HG03457 (cell line): Measurements from ENCODE around the gene TTC22.

Experiments used
- ATAC-seq: cut with Tn5 transposase; IDR thresholded peaks from one replicate; pipeline ENCODE4 v1.9.1; 2021; ENCODE audit warnings: moderate number of reproducible peaks; ENCODE audit not compliant: unreplicated experiment

TTC22 gene

DNA sequence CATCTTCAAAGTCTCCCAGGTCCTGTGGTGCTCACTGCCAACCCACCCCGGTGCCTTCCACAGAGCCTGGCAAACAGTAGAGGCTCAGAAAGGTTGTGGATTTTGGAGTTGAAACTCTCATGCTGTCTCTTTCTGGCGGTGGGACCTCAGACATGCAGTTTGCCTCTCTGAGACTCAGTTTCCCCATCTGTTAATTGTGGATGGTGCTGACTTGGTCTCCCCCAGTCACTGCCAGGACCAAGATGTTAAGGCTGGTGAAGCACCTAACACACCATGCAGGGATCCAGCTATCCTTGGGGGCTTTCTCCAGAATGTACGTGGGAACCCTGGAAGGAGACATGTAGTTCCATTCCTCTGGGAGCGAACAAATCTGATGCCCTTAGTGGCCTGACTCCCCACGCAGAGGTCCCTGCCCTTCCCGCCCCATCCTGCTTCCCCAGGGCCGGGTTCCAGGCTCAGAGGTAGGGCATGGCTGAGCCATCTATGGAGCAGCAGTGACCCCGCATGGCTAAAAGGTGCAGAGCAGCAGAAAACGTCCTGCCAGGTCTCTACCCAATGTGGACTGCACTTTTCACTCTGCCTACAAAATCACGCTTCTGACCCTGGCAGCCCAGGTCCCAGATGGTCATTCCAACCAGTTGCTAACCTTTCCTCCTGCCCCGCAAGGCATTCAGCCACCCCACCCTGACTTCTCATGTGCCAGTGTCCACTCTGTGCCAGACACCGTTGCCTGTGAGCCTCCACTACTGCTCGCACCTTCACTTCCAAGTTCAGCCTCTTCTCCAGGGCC, 9.2 kb upstream of the TTC22 start:
- ATAC-seq = no peak

DNA sequence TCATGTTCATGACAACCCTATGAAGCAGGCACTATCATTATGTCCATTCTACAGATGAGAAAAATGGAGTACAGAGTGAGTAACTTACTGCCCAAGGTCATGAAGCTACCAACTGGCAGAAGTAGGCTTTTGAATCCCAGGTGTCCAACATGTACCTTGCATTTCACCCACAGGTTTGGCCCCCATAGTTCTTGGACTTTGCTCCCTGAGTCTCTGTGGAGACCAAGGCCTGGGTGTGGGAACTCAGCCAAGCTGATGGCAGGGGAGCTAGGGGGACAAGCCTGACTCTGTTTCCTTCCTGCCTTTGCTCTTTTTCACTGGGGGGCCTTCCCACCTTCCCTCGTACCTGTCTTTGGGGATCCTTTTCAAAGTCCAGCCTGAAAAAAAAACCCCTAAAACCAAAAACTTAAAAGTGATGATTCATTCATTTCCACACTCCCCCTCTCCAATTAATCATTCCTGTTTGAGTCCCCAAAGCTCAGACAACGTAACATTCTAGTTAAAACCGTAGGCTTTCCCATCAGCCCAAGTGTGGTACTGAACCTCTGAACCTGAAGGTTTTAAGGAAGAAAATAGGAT, 8.5 kb upstream of the TTC22 start:
- ATAC-seq = no peak

DNA sequence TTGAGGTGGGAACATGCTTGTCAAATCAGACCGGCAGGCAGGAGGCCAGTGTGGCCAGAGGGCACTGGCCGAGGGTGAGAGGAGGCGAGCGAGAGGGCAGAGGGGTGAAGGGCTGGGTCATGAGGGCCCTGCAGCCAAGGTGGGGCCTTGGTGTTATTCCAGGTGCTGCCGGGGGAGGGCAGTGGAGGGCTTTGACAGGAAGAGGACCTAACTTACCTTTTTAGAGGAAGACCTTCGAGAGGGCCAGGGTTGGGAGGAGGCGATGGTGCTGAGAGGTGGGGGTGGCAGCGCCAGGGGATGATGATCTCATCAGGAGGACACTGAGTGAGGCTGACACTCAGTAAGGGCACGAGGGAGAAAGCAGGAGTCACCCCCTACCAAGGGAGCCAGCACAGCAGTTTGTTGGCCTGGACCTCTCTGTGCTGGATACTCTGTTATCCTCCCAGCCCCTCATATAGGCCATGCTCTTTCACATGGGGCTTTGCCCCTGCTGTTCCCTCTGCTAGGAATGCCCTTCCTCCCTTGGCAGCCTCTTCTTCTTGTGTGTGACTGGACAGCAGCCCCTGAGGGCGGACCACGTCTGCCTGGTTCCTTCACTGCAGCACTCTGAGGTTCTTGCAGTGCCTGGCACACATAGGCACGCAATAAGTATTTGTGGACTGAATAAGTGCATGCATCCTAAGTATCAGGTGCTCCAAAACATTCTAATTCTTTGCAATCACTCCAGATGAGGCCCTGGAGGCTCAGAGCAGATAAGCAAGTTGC, 7.5 kb upstream of the TTC22 start:
- no peak for ATAC-seq

DNA sequence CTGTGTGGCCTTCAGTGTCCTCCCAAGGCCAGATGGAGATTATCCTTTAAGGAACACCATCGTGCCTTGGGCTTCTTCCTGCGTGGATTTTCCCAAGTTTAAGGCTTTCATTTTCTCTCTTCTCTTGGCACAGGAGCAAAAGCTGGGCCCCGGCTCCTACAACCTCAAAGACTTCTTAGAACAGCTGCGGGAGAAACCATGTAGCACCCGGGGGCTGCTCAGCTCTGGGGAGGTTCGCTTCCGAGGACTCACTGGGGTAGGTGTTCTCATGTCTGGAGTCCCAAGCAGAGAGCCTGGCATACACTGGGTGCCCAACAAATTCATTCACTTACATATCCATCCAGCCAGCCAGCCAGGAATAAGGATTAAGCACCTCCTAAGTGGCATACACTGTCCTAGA, 6.6 kb upstream of the TTC22 start:
- ATAC-seq = no peak

DNA sequence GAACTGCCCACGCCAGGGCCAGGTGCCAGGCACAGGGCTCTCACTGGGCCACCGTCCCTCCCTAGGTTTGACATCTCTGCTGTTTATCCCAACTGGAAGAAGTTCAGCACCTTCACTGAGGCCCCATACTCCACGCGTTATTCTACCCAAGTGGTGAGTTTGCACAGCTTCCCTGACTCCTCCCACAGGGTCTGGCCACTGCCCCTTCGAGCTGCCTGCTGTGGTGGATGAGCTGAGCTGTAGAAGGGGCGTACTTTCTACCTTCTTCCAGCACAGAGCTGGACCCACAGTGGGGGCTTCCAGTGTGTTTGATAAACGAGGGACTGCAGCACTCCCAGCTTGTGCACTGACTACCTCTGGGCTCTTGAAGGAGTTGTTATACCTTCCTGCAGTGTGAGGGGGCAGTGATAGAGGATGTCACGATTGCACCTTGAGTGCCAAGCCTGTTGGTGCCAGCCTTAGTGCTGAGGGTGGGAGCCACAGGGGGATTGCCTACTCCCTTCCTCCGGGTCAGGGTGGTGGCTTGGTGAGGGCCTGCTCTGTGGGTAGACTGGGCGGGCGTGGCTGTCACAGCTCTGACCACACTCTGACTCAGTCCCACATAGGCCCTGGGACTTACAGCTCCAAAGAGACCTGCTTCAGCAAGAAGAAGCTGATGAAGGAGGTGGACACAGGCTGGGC, 5.9 kb upstream of the TTC22 start:
- ATAC-seq = no peak

DNA sequence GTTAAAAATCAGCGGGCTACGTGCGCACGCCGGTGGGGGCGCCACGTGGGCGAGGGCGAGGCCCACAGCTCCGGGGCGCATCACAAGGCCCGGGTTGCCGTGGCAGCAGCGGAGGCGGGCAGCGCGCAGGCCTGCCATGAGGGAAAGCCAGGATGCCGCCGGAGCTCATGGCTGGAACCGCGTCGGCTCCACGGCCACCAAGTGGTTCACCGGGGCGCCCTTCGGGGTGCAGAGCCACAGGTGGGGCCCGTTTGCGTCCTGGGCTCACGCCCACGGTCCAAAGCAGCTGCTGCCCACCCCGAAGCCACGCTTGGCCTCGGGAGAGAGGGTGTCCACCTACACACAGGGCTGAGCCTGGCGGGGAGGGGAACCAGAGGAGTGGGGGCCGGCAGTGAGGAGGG, 4.9 kb upstream of the TTC22 start:
- ATAC-seq = no peak

DNA sequence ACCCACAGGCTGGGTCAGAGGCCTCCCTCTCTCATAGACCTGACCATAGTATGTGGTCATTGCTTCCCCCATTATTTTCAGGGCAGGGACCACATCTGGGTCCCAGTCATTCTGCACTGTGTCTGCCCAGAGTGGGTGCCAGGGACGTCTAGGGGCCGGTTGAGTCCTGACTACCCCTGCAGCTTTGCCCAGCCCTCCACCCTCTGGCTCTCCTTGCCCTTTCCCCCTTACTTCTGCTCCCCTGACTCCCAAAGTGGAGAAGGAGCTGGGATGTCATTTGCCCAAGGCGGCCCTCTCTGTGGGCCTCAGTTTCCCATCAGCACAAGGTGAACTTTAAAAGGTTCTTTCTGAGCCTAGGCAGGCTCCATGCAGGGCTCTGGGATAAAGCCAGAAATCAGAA, 4.3 kb upstream of the TTC22 start:
- no peak for ATAC-seq

DNA sequence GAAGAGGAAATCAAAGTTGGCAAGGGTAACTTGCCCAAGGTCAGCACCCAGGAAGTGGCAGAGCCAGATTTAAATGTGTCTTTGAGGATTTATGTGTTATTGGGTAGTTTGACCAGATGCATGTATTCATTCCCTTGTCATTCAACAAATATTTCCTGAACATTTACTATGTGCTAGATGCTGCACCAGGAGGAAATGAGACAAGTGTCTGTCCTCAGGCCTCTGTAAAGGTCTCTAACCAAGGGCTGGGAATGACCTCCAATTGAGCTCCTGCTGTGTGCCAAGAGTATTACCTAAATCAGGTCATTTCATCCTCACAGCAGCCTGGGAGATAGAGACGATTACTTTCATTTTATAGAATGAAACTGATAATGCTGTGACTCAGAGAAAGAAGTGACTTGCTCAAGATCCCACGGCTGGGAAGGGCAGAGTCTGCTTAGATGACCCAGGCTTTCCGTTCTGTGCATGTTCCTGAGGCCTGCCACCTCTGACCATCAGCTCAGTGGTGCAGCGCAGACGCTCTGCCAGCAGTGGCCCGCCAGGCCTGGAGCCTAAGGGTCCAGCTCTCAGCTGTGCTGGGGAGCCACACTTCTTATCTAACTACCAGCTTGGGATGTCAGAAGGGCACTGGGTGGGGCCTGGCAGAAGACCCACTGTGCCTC, 3.5 kb upstream of the TTC22 start:
- no peak for ATAC-seq

DNA sequence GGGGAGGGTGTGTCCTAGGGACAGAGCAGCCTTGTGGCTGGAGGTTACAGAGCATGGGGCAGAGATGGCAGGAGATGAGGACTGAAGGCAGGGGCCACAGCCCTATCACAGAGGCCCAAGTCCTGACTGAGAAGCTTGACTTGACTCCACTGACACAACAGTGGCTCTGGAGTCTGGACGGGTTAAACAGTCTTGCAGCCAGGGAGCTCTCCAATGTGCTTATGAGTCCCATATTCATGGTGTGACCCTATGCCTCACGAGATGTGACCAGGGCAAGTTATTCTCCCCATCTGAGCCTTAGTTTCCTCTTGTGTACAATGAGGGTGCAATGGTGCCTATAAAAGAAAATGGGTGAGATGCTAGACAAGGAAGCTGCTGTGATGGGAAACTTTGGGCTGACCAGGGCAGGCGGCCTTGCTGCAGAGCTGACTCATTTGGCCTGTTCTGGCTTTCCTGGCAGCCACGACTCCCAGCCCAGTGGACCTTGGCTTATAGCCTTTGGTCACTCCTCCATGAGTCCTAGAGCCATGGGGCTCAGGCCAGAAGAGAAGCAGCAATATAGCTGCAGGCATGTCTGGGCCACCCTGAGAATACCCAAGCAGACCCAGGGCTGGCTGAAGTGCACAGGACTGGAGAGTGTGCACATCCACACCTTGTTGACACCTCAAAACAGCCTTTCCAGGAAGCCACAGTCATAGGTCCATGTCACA, 2.8 kb upstream of the TTC22 start:
- no peak for ATAC-seq

DNA sequence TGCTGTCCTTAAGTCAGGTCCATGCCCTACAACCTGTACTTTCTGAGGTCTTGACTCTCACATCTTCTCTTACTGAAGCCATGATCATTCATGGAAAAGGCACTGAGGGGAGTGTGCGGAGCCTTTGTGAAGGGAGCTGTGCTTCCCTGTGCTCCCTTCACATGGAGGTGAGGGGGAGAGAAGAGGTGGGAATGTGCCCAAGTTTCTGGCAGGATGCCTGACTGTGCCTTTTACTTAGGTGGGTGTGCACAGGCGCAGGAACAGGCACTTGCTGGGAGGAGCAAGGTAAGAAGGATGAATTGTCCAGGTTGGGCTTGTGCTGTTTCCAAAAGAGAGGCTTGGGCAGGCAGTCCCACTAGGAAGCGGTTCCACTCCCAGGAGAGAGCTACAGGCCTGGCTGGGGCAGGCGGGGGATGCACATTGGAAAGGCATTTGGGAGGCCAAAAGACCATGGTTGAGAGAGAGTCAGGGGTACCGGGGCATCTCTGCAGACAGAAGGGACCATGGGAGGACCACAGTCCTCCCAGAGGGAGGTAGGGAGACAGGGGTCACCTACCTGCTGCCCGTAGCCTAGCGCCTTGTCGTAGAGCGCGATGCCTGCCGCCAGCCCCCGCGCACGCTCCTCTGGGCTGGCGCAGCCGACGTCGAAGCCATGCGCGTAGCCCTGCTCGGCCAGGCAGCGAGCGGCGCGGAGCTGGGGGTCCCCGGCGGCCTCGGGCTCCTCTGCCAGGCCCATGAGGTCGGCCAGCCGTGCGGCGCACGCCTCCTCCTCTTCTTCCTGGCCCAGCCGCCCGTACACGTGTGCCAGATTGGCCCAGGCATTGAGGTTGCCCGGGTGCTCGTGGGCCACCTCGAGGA, 853 bp downstream of the TTC22 start:
- ATAC-seq = no peak

DNA sequence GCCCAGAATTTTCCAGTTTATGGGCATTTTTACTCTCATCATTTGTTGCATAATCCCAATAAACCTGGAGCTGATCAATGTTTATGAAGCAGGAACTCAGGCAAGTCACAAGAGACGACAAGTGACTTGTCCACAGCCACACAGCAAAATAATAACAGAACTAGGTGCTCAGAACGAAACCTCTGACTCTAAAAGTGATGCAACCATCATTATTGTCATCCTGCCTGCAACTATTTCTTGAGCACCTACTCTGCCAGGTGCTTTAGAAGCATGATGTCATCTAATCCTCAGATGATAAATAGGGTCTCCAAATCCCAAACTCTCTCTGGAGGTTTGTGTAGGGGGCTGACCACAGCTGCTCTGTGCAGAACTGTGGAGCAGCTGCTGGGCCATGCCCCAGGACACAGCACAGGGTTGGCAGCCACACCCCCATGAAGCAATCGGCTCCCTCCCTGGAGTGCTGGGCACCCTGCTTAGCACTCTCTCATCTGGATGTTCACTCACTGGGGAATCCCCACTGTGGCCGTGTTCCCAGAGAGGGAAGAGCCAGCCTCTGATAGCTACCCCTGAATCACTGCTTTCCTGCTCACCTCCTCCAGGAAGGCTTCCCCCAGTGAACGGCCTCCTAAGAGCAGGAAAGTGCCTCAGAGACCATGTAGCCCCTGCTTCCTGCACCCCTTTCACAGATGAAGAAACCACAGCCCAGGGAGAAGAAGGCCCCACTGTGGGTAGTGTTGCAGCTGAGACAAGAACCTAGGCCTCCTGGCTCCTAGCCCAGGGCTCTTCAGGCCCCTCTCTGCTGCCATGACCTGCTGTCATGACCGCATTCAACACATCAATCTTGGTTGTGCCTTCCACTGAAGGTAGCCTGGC, 2.1 kb downstream of the TTC22 start:
- no peak for ATAC-seq

DNA sequence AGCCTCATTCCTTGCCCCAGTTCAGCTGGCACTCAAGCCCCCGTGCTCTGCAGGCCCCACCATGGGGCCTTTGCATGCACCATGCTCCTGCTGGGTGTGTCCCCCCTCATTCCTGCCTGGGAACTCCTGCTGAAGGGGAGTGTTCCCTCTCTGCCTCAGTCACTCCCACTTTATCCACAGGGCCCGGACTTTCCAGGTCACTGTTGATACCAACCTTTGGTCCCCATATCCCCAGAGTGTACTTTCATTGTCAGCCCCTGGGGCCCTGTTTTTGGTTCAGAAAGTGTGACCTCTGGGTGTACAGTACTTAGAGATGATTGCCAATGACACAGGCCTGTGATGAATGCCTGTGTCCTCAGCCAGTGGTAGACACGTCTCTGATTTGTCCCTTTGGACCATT, 2.9 kb downstream of the TTC22 start:
- no peak for ATAC-seq

DNA sequence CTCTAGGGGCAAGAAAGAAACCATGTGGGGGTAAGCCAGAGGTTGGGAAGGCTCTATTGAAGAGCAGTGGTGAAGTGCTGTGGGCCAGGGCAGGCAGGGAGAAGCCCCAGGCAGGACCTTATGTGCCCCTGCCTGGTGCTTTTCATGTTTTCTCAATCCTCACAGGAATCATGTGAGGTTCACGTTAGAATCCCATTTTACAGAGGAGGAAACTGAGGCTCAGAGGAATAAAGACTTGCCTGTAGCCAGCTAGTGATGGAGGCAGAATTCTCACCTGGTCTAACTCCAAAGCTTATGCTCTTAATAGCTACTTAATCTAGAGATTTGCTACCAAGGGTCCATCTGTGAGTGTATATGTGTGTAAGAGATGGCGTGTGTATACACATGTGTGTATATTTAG, 4.2 kb downstream of the TTC22 start:
- ATAC-seq = no peak

DNA sequence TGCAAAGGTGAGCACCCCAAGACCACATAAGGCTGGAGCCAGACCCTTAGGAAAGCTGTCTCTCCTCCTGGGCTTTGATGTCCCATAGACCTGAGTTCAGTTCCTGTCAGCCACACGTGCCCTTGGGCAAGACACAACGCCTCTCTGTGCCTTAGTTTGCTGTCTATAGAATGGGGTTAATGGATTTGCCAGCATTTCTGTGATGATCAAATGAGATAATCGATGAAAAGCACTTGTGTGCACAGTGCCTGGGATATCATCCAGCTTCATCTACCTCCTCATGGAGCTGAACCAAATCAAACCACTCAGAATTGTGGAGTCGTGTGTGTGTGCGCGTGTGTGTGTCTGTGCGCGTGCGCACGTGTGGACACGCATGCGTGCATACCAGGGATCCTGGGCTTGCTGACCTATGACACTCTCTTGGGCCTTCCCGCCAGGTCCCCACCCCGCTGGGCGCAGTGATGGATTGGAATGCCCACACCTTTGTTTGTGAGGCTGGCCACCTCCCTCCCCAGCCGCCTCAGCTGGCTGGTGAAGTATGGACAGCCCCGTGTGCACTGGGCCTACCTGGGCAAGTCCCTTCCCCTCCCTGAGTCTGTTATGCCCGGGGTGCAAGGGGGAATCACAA, 5.2 kb downstream of the TTC22 start:
- ATAC-seq = no peak

DNA sequence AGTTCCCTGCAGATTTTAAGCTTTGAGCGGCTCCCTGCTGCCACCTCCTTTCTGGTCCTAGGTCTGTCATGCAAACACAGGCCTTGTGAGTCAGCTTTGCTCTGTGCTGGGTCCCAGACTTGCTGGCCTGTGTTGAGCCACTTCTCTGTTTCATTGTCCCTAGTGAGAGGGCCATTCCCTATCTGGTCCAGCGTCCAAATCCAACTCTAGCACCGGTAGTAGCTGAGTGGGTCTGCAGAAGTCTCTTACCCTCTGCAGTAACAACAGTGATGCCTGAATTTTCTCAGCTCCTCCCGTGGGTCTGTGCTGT, 5.8 kb downstream of the TTC22 start:
- ATAC-seq = no peak

DNA sequence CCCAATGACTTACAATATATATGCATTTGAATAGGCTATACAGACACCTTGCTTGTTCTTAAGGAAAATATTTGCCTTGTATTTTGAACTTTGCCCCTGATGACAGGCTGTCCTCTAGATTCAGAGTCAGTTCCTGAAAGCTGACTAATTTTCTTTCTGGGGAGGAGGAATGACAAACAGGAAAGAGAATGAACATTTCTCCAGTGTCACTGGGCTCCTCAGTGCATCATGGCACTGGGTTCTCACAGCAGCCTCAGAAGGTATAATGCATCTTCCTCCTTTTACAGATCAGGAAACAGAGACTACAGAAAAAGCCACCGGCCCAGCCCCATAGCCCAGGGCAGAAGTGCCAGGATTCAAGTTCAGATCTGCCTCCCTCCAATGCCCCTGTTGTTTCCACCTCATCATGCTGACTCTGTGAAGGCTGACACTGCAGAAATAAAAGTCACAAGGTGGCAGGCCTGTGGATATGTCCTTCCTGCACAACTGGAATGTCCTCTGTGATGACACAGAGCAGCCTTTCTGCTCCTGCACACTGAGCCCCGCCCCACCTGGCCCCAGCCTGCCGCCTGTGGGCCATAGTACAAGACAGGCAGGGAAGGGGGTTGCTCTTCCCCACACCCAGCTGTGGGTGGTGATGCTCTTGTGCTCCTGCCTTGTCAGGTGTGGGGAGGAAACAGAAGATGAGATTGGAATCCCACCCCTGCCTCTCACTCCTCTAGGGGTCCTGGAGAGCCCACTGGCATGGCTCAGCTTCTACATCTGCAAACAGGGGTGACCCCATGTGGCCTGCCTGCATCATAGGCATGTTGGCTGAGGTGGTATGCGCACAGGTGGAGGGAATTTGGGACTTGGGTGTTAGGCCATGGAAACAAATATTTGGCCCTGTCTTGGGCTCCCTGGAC, 6.4 kb downstream of the TTC22 start:
- no peak for ATAC-seq

DNA sequence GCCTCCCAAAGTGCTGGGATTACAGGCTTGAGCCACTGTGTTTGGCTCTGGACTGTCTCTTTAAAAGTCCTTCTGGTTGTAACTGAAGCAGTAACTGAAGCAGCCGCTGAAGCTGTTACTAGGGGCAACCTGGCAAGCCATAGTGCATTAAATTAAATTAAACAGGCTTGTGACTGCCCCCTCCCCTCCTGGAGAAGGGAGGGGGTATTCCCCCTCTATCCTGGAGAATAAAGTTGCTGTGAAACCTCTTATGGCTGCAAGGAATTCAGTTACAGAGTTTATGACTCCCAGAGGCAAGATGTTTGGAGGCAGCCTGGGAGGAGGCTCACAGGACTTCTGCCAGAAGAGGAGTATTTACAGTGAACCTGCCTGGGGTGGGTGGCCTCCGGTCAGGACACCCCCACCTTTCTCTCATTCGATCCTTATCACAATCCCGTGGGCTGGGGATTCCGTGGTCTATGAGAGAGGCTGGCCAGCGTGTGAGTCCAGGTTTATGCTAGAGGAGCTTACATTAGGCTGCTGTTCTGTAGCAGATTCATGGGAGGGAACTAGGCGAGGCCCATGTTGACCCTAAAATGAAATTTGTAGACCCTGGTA, 8.3 kb downstream of the TTC22 start:
- ATAC-seq = no peak
